Esophagus squamous epithelium (tissue), 4 donors: ENCODE results near the gene TCF19.

Experiments used
- POLR2A ChIP-seq, 4 donors: fragments of 450-650 bp; IDR thresholded peaks; one replicate each; pipeline ENCODE4 v1.6.1; 2017; ENCODE audit warnings: antibody characterized with exemption in 4 of 4, mild to moderate bottlenecking in 4 of 4, moderate library complexity in 3 of 4
- TF ChIP-seq, protein P1 (sequence below), 6 experiments: fragments of 450-650 bp in 4 of 6; fragments of 200-600 bp in 2 of 6; sonication (generic) in 2 of 6; IDR thresholded peaks; one replicate each; pipeline ENCODE4 v1.5.1; 2016 to 2019; ENCODE audit warnings: antibody characterized with exemption in 6 of 6, mild to moderate bottlenecking in 4 of 6, moderate library complexity in 4 of 6

DNA sequence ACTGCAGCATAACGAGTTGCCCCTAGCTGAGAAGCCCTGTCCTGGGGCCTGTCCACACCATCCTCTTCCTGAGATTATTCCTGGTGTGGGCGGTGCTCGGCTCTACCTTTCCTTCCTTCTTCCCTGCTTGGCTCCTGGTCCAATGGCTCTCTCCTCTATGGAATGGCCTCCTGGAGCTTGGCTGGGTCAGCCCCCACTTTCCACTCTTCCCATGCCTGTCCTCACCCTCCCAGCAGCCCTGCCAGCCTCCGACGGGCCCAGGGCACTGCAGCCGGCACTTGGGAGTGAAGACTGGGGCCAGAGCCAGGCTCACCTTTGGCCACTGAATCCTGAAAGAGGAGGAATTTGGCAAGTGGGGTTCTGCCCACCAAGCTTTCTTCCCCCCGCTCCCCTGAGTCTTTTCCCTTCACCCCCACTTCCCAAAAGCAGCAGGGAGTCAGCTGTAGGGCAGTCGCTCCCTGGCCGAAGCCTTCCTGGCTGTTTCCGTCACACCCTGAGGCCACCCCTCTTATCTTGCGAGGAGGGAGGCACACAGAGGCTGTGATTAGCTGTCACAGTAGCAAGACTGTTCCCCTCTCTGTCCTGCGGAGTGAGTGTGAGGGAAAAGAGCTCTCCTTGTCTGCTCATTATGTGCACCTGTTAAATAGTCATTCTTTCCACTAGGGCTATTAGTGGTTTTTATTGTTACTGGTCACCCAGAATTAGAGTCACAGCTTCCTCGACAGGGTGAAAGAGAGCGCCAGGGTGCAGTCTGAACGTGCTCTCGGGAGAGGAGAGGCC lies 31.8 kb upstream of the TCF19 start:
- TF ChIP-seq, protein P1, sequence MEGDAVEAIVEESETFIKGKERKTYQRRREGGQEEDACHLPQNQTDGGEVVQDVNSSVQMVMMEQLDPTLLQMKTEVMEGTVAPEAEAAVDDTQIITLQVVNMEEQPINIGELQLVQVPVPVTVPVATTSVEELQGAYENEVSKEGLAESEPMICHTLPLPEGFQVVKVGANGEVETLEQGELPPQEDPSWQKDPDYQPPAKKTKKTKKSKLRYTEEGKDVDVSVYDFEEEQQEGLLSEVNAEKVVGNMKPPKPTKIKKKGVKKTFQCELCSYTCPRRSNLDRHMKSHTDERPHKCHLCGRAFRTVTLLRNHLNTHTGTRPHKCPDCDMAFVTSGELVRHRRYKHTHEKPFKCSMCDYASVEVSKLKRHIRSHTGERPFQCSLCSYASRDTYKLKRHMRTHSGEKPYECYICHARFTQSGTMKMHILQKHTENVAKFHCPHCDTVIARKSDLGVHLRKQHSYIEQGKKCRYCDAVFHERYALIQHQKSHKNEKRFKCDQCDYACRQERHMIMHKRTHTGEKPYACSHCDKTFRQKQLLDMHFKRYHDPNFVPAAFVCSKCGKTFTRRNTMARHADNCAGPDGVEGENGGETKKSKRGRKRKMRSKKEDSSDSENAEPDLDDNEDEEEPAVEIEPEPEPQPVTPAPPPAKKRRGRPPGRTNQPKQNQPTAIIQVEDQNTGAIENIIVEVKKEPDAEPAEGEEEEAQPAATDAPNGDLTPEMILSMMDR (IDR thresholded peaks at IDR 0.05) = no peak
- TF ChIP-seq POLR2A (IDR thresholded peaks at IDR 0.05) = no peak
